NCI-H82 (cell line): Measurements from ENCODE around the gene GSTM1.
"Not testable (repeated sequence)": the region's sequence is repeated elsewhere in the genome, so short reads cannot be mapped to it uniquely, and the experiment has no call there.

Source experiments
- DNase-seq: peaks from one replicate; lab custom pipeline; 2025; lab: John Stamatoyannopoulos, UW

The GSTM1 gene

DNA sequence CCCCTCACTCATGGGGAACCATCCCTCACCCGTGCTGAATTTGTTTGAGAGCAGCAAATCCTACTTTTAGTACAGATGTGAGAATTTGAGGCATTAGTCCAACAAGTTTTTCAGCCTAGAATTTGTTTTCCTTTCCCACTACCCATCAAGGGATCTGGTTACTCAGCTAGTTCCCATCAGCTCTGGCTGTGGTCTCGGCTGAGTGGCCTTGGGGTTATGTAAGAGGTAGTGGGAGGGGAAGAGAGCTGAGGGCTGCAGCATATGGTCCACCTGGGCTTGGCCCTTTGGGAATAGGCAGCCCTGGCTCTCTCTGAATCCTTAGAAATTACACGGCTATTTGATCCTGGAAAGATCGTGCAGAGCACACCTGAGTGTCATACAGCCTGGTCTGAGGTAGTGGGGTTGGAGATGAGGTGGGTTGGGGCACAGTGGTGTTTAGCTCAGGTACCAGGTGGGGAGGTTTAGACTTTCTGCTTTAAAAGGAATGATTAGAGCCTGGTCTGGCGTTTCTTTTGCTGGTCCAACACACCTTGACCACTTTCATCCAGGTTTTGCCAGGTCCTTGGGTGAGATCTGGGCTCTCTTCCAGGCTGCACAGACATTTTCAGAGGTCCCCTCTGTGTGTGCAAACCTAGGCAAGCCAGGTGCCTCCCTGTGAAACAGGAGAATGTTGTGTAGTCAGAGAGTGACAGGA lies 27.5 kb upstream of the GSTM1 start:
- peak; percentile 76 for DNase-seq

DNA sequence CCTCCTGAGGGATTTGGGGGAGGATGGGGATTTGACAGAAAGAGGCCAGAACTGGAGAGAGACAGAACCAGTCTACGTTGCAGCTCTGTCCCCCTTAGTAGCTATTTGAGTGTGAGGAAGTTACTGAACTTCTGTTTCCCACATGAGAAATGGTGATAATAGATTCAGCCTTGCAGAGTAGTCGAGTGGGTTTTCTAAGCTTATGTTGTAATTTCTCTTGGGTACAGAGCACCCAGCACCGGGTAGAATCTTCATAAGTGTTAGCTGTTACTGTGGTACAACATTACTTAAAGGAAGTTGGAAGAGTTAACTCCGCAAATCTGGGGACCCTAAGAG lies 27.0 kb upstream of the GSTM1 start:
- not testable (repeated sequence) for DNase-seq

DNA sequence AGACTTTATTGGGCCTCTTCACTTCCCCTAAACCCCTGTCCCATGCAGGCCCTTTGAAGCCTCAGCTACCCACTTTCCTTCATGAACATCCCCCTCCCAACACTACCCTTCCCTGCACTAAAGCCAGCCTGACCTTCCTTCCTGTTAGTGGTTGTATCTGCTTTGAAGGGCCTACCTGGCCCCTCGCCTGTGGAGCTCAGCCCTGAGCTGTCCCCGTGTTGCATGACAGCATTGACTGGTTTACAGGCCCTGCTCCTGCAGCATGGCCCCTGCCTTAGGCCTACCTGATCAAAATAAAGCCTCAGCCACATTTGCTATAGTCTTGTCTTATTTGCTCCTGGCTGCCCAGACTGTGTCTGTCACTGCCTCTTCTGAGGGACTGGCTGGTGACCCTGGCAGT lies 26.2 kb upstream of the GSTM1 start:
- DNase-seq, result no peak

DNA sequence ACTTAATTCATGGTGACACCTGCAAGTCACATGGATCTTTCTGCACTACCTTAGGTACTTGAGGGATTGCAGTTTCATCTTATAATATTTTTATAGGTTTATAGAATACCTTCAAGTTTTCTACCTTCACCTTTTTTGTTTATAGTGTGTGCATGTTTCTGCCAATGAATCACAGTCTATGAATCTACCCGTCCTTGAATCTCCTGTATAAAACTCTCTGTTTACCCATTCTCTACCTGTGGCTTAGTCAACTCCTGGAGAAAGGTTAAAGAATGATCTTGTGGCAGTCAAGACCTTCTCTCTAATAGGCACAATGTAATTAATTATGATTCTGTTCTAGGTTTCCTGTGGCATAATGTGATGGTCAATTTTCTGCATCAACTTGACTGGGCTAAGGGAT lies 22.9 kb upstream of the GSTM1 start:
- DNase-seq, result no peak

DNA sequence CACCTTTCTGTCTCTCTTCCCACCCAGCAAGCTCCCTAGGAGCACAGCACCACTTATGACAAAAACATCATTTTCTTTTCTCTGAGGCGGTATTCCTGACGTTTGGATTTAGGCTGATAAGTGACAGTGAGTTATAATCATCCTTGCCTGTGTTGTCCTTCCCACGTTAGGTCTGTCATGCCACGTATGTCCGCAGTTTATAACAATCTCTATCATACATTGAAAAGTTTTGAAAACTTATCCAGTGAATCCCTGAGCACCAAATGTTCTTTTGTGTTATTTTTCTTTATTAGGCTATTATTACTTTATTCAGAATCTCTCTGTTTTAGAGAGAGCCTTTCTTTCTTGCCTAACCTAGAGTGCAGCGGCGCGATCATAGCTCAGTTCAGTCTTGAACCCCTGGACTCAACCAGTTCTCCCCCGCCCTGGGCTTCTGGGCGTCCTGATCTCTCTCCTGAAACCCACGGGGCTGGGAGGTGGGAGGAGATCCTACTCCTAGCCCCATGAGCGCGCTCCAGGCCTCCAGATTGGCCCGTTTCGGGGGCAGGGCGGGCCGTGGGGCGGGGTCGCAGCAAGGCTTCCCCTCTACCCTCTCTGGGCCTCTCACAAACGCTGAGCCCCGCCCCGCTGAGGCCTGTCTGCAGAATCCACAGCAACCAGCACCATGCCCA lies 20.0 kb upstream of the GSTM1 start, which contains the start of gene GSTM2:
Gene GSTM2, plus strand, starts transcription at position 606 of the 671 bp plus-strand sequence. Its CDS starts 59 bp downstream, at position 665.
- peak; percentile 97 for DNase-seq

DNA sequence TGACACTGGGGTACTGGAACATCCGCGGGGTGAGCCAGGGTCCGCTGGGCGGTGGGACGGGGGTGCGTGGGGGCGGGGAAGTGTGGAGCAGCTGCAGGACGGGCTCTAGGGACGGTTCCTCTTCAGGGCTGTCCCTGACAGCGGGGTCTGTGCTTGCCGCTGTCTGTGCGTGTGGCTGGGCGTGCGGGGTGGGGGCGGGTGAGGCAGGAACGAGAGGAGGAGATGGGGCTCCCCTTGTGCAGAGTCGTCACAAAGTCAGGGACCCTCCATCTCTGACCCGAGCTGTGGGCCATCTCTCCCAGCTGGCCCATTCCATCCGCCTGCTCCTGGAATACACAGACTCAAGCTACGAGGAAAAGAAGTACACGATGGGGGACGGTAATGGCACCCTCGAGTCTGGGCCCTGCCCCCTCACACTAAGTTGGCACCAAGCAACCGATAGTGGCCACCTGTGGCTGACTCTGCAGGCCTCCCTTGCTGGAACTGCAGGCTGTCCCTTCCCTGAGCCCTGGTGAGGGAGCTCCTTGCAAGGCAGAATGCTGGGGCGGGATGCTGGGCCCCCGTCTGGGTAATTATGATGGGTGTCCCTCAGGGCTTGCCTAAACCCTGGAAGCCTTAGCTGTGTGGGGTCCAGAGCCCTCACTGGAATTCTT lies 19.4 kb upstream of the GSTM1 start:
- no peak for DNase-seq

DNA sequence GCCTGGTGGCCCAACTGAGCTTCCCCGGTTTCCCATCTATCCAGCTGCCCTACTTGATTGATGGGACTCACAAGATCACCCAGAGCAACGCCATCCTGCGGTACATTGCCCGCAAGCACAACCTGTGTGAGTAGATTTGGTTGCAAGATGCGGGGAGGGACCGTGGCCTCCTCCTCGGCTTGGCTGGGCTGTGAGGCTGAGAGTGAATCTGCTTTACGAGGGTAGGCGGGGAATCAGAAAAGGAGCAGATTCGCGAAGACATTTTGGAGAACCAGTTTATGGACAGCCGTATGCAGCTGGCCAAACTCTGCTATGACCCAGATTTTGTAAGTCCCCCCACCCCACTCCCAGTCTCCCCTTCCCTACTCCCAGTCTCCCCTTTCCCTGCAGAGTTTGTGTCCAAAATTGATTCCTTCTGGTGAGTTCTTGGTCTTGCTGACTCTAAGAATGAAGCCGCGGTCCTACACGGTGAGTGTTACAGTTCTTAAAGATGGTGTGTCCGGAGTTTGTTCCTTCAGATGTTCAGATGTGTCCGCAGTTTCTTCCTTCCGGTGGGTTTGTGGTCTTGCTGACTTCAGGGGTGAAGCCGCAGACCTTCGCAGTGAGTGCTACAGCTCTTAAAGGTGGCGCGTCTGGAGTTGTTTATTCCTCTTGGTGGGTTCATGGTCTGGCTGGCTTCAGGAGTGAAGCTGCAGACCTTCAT lies 18.2 kb upstream of the GSTM1 start:
- no peak for DNase-seq

DNA sequence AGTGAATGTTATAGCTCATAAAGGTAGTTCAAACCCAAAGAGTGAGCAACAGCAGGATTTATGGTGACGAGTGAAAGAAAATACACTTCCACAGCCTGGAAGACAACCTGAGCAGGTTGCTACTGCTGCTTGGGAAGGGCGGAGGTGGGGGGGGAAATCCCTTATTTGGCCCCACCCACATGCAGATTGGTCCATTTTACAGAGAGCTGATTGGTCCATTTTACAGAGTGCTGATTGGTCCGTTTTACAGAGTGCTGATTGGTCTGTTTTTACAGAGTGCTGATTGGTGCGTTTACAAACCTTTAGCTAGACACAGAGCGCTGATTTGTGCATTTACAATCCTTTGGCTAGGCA lies 17.7 kb upstream of the GSTM1 start:
- DNase-seq, result not testable (repeated sequence)

DNA sequence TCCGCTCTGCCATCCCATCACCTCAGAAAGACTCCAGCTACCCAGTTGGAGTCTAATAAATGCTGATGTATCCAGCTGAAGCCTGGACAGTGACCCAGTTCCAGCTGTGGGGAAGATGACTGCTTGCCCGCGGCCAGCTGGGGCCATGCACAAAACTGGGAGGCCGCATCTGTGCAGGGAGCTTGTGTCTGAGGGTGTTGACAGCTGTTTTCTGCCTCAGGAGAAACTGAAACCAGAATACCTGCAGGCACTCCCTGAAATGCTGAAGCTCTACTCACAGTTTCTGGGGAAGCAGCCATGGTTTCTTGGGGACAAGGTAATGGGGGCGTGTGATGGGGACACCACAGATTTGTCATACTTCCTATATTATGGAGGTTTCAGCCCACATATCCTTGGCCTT lies 16.6 kb upstream of the GSTM1 start:
- no peak for DNase-seq

DNA sequence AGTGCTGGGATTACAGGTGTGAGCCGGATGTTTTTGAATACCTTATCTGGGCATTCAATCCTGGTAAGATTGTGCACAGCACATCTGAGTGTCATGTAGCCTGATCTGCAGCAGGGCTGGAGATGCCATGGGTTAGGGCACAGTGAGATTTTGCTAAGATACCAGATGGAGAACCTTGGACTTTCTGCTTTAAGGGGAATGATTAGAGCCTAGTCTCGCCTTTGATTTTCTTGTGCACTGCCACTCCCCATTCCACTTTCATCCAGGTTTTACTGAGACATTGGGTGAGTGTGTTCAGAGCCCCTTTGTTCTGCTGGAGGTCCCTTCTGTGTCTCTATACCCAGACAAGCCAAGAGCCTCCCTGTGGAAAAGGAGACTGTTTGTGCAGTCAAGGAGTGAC lies 13.8 kb upstream of the GSTM1 start:
- not testable (repeated sequence) for DNase-seq

DNA sequence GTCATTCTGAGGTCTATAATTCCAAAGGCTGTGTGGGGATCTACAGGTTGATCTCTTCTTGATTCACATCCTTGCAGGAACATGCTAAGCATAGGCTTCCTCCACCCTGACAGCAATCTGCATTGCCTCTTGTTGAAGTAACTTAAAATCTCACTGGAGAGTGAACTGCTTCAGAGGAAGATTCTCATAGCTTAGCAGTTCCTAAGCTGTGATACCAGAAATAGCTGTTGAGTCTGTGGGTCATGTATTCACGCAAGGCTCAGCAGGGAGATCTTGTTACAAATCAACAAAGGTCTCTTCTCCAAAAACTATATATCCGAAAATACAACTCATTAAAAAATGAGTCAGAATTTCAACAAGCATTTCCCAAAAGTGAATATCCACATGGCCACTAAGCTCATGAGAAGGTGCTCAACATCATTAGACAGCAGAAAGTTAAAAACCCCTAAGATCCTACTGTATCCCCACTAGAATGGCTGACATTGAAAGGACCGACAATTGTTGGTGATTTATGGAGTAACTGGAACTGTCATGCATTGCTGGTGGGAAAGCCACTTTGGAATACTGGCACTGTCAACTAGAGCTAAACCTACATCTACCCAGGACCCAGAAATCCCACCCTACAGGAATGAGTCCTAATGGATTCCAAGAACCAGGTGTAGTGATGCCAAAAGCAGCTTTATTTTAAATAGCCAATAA lies 10.8 kb upstream of the GSTM1 start:
- DNase-seq, result not testable (repeated sequence)

DNA sequence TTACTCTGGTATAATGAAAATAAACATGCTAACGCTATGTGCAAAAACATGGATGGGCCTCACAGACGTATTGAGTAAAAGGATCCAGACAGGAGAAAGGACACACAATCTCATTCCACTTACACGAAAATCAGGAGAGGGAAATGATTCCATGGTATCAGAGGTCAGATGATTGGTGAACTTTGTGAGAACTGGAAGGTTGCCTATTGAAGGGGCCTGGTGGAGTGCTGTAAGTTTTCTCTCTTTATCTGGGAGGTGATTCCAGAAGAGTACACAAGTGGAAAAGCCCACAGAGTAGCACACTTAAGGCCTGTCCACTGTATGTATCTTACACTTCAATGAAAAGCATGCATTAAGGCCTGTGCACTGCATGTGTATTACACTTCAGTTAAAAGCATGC lies 10.2 kb upstream of the GSTM1 start:
- no peak for DNase-seq

DNA sequence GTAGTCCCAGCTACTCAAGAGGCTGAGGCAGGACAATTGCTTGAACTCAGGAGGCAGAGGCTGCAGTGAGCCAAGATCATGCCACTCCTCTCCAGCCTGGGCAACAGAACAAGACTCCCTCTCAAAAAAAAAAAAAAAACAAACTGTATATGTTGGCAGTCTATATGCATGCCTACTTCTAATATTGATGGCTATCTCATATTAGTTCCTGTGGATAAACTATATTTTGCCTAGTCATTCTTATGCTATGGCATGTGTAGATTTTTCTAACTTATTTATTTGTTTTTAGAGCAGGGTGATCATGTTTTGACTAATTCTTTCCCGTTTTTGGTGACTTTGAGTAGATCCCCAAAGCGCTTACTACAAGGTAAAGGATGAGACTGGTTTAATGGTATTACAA lies 9.0 kb upstream of the GSTM1 start:
- not testable (repeated sequence) for DNase-seq

DNA sequence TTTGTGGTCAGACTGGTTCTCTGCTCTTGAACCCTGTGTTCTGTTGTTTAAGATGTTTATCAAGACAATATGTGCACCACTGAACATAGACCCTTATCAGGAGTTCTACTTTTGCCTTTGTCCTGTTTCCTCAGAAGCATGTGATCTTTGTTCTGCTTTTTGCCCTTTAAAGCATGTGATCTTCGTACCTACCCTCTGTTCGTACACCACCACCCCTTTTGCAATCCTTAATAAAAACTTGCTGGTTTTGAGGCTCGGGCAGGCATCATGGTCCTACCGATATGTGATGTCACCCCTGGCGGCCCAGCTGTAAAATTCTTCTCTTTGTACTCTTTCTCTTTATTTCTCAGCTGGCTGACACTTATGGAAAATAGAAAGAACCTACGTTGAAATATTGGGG lies 2.8 kb upstream of the GSTM1 start:
- DNase-seq, result not testable (repeated sequence)

DNA sequence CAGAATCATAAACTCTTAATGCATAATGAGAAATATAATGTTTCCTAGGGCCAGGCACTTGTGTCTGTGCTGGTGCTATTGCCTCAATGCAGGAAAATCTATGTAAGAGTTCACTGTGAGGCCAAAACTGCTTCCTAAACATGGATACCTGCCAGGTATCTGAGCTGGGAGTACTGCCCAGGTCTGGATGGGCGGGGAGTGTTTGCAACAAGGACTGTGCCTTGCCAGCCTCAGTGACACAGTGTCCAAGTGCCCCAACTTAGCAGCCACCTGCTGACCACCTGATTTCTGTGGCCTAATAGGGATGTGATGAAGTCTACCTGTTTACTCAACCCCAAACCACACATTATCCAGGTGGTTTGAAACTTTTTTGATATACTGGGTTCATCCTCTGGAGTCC lies 2.2 kb upstream of the GSTM1 start:
- DNase-seq, result not testable (repeated sequence)

DNA sequence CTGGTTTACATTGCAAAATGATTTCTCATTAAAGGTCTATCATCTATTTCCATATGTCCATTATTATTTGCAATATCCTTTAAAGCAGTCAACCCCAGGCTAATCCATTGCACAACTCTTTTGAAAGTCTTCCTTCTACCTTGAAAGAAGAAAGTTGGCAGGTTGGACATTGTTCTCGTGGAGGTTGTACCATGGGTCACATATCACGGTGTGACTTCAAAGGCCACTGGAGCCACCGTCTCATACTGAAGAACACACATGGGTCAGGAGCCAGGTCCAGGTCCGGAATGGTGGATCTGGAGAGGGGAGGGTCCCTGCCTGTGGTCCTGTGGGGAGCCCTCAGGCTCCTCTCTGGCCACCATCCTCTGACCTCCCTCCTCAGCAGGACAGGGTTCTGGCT lies 1.7 kb upstream of the GSTM1 start:
- not testable (repeated sequence) for DNase-seq

DNA sequence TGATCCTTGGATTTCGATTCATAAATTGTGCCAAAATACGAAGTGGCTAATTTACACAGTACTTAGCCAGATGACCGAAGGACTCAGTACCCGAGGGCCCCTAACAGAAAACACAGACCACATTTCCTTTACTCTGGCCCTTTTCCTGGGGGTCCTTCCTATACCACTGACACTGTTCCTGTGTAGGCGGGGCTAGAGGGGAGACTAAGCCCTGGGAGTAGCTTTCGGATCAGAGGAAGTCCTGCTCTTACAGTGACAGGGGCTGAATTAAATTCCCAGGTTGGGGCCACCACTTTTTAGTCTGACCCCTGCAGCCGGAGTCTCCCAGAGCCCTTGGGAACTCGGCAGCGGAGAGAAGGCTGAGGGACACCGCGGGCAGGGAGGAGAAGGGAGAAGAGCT lies 508 bp upstream of the GSTM1 start:
- not testable (repeated sequence) for DNase-seq

DNA sequence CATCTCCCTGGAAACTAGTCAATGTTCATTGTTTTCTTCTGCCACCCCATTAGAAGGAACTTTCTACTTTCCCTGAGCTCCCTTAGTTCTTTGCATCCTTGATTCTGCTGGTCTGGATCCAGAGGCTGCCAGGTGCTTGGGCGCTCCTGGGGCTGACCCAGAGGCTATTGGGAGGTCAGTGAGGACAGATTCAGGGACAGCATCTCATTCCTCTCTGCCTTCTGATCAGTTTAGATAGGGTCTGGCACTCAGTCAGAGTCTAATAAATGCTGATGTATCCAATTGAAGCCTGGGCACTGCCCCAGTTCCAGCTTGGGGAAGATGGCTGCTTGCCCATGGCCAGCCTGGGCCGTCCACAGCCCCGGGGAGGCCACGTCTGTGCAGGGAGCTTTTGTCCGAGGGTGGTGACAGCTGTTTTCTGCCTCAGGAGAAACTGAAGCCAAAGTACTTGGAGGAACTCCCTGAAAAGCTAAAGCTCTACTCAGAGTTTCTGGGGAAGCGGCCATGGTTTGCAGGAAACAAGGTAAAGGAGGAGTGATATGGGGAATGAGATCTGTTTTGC lies 2.3 kb downstream of the GSTM1 start:
- DNase-seq, result no peak

DNA sequence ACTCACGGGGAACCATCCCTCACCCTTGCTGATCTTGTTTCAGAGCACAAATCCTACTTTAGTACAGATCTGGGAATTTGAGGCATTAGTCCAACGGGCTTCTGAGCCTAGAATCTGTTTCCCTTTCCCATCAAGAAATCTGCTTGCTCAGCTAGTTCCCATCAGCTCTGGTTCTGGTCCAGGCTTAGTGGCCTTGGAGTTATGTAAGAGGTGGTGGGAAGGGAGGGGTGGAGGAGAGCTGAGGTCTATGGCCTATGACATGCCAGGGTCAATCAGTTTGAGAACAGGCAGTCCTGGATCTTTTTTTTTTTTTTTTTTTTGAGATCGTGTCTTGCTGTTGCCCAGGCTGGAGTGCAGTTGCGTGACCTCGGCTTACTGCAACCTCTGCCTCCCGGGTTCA lies 4.1 kb downstream of the GSTM1 start:
- DNase-seq, result no peak

DNA sequence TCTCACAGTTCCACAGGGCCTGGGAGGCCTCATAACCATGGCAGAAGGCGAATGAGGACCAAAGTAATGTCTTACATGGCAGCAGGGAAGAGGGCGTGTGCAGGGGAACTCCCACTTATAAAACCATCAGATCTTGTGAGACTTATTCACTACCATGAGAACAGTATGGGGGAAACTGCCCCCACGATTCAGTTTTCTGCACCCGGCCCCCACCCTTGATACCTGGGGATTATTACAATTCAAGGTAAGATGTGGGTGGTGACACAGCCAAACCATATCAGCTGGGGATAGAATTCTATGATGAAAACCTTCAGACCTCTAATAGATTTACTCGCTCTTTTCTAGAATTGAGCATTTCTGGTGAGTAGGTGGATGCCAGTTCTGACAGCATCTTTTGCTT lies 6.8 kb downstream of the GSTM1 start:
- DNase-seq, result not testable (repeated sequence)

DNA sequence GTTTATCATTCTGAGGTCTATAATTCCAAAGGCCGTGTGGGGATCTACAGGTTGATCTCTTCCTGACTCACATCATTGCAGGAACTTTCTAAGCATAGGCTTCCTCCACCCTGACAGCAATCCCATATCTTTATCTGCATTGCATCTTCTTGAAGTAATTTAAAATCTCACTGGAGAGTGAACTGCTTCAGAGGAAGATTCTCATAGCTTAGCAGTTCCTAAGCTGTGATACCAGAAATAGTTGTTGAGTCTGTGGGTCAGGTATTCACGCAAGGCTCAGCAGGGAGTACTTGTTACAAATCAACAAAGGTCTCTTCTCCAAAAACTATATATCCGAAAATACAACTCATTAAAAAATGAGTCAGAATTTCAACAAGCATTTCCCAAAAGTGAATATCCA lies 7.5 kb downstream of the GSTM1 start:
- not testable (repeated sequence) for DNase-seq

DNA sequence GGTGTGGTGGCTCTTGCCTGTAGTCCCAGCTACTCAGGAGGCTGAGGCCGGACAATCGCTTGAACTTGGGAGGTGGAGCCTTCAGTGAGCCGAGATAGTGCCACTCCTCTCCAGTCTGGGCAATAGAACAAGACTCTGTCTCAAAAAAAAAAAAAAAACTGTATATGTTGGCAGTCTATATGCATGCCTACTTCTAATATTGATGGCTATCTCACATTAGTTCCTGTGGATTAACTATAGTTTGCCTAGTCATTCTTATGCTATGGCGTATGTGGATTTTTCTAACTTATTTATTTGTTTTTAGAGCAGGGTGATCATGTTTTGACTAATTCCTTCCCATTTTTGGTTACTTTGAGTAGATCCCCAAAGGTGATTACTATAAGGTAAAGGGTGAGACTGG lies 9.4 kb downstream of the GSTM1 start:
- DNase-seq, result no peak
